Small intestine (tissue), 7 donors: ENCODE data around the gene GRIK1. TPM values are rescaled to one million over a fixed set of nuclear protein-coding genes. Genes with fewer than 3 reads are reported as not detected.

Experiments
- DNase-seq, 2 donors: peaks; one replicate each; pipeline versions ENCODE4 v3.0.0 to v3.0.0-alpha.2; 2013
- FAIRE-seq: peaks from 2 replicates; lab custom pipeline; 2012; peaks lifted over from hg19 to GRCh38; lab: Jason Lieb, UNC
- H3K27ac ChIP-seq, 3 donors: one replicate each; pipeline ENCODE4 v1.5.1; 2013; ENCODE audit warnings: low read length in 2 of 3, mild to moderate bottlenecking in 2 of 3, control low read depth in 1 of 3, inconsistent platforms in 1 of 3, low read depth in 1 of 3, moderate library complexity in 1 of 3
- H3K27me3 ChIP-seq, 3 donors: one replicate each; pipeline ENCODE4 v1.6.1; 2013; ENCODE audit warnings: low read length in 3 of 3, inconsistent platforms in 1 of 3; ENCODE audit not compliant: control insufficient read depth in 3 of 3, insufficient read depth in 3 of 3
- H3K36me3 ChIP-seq, 3 donors: one replicate each; pipeline ENCODE4 v1.6.1; 2013; ENCODE audit warnings: low read length in 3 of 3, inconsistent platforms in 1 of 3, low read depth in 1 of 3, mild to moderate bottlenecking in 1 of 3, moderate library complexity in 1 of 3; ENCODE audit not compliant: control insufficient read depth in 3 of 3, insufficient read depth in 2 of 3
- H3K4me1 ChIP-seq, 3 donors: one replicate each; pipeline ENCODE4 v1.6.1; 2013; ENCODE audit warnings: low read length in 2 of 3, inconsistent platforms in 1 of 3, low read depth in 1 of 3, mild to moderate bottlenecking in 1 of 3, moderate library complexity in 1 of 3; ENCODE audit not compliant: control insufficient read depth in 3 of 3, insufficient read depth in 2 of 3
- H3K4me3 ChIP-seq, 3 donors: one replicate each; pipeline ENCODE4 v1.5.1; 2013; ENCODE audit warnings: low read length in 3 of 3, control low read depth in 1 of 3, inconsistent platforms in 1 of 3, low read depth in 1 of 3, mild to moderate bottlenecking in 1 of 3, moderate library complexity in 1 of 3
- H3K9me3 ChIP-seq, 2 donors: one replicate each; pipeline ENCODE4 v1.6.1; 2013; ENCODE audit warnings: low read depth in 1 of 2, low read length in 1 of 2; ENCODE audit not compliant: control insufficient read depth in 2 of 2, insufficient read depth in 1 of 2
- WGBS, 3 donors: extraction: QIAGEN DNeasy Blood & Tissue Kit; methylation state at CpG; one replicate each; pipeline ENCODE4 v1.1.7; 2013; 5-methylcytosine and 5-hydroxymethylcytosine counted together
- polyA plus RNA-seq, 4 donors: library from polyadenylated mRNA; stranded (reverse) in 3 of 4; unstranded in 1 of 4; fragments of 200-250 nt in 3 of 4; fragments of 120-200 nt in 1 of 4; gene quantifications; one replicate each; pipeline versions ENCODE4 v1.2.1 to v1.2.3, GENCODE V29; 2013
- donor health status: healthy with polysubstance abuse.
- donor health status: control.
- donor health status: control.
- donor health status: Bipolar disorder and iron deficiency.
- donor health status: healthy.

The GRIK1 gene
- polyA plus RNA-seq, 4 donors, result 0.24 to 0.37 TPM; not detected in 2

- Histone ChIP-seq H3K4me3 (no peak overlapping the region), H3K27me3 (no peaks in the 10 kb centered on the region), H3K4me1 (no peaks in the 10 kb centered on the region), H3K9me3 (no peaks in the 10 kb centered on the region), H3K36me3 (no peaks in the 10 kb centered on the region), H3K27ac (no peak overlapping the region)
- DNase-seq (peak in 1 of 2 donors; percentile 4), FAIRE-seq (no peak)
- WGBS, 3 donors, result 32 to 67% (median 58%) methylated on average over 1 of the region's 1 CpG
Measured at GRCh38 chr21:29805105-29805504, 134.7 kb downstream of the GRIK1 start.

- Histone ChIP-seq H3K27me3 (no peaks in the 10 kb centered on the region), H3K9me3 (no peaks in the 10 kb centered on the region), H3K27ac (no peak overlapping the region), H3K36me3 (no peaks in the 10 kb centered on the region), H3K4me3 (no peak overlapping the region), H3K4me1 (no peaks in the 10 kb centered on the region)
- DNase-seq, result no peak
- 82 to 94% (median 91%) methylated on average over 1 of the region's 1 CpG for WGBS, 3 donors
- FAIRE-seq, result no peak
Measured at GRCh38 chr21:29803191-29803590, 136.6 kb downstream of the GRIK1 start.

- Histone ChIP-seq H3K36me3 (no peaks in the 10 kb centered on the region), H3K27ac (no peak overlapping the region), H3K9me3 (no peaks in the 10 kb centered on the region), H3K27me3 (no peaks in the 10 kb centered on the region), H3K4me3 (no peak overlapping the region), H3K4me1 (no peaks in the 10 kb centered on the region)
- DNase-seq (no peak), FAIRE-seq (no peak)
- WGBS, 3 donors, result 81 to 86% (median 84%) methylated on average over 4 of the region's 4 CpGs
Measured at GRCh38 chr21:29801122-29801521, 138.7 kb downstream of the GRIK1 start.

- 59 to 65% (median 61%) methylated on average over 3 of the region's 3 CpGs for WGBS, 3 donors
- H3K4me3 ChIP-seq, result no peak overlapping the region
- H3K27ac ChIP-seq, result no peak overlapping the region
- no peaks in the 10 kb centered on the region for H3K27me3 ChIP-seq
- no peaks in the 10 kb centered on the region for H3K4me1 ChIP-seq
- FAIRE-seq, result no peak
- no peaks in the 10 kb centered on the region for H3K9me3 ChIP-seq
- no peak for DNase-seq
- no peaks in the 10 kb centered on the region for H3K36me3 ChIP-seq
Measured at GRCh38 chr21:29800056-29800455, 139.7 kb downstream of the GRIK1 start.

- Histone ChIP-seq H3K27ac (no peak overlapping the region), H3K27me3 (no peaks in the 10 kb centered on the region), H3K4me3 (no peak overlapping the region), H3K4me1 (no peaks in the 10 kb centered on the region), H3K36me3 (no peaks in the 10 kb centered on the region), H3K9me3 (no peaks in the 10 kb centered on the region)
- DNase-seq, result no peak
- WGBS, 3 donors, result 44 to 76% (median 59%) methylated on average over 3 of the region's 3 CpGs
- no peak for FAIRE-seq
Measured at GRCh38 chr21:29798840-29799239, 141.0 kb downstream of the GRIK1 start.

GRCh38 chr21:29797155-29797554, 142.6 kb downstream of the GRIK1 start:
- H3K9me3 ChIP-seq, result no peaks in the 10 kb centered on the region
- FAIRE-seq (no peak), DNase-seq (no peak)
- H3K27ac ChIP-seq, result no peak overlapping the region
- no peaks in the 10 kb centered on the region for H3K4me1 ChIP-seq
- H3K27me3 ChIP-seq, result no peaks in the 10 kb centered on the region
- WGBS, 3 donors, result 59 to 65% (median 60%) methylated on average over 3 of the region's 3 CpGs
- H3K4me3 ChIP-seq, result no peak overlapping the region
- H3K36me3 ChIP-seq, result no peaks in the 10 kb centered on the region

- H3K9me3 ChIP-seq, result no peaks in the 10 kb centered on the region
- 54 to 69% (median 56%) methylated on average over 4 of the region's 4 CpGs for WGBS, 3 donors
- H3K27ac ChIP-seq, result no peak overlapping the region
- no peak for DNase-seq
- H3K4me1 ChIP-seq, result no peaks in the 10 kb centered on the region
- no peak for FAIRE-seq
- no peak overlapping the region for H3K4me3 ChIP-seq
- no peaks in the 10 kb centered on the region for H3K36me3 ChIP-seq
- H3K27me3 ChIP-seq, result no peaks in the 10 kb centered on the region
Measured at GRCh38 chr21:29793712-29794111, 146.1 kb downstream of the GRIK1 start.

GRCh38 chr21:29789393-29789792, 150.4 kb downstream of the GRIK1 start:
- DNase-seq, result no peak
- WGBS, 3 donors, result 72 to 85% (median 74%) methylated on average over 3 of the region's 3 CpGs
- H3K27ac ChIP-seq, result no peak overlapping the region
- H3K27me3 ChIP-seq, result no peaks in the 10 kb centered on the region
- no peaks in the 10 kb centered on the region for H3K4me1 ChIP-seq
- no peak overlapping the region for H3K4me3 ChIP-seq
- H3K36me3 ChIP-seq, result no peaks in the 10 kb centered on the region
- no peaks in the 10 kb centered on the region for H3K9me3 ChIP-seq
- FAIRE-seq, result no peak

GRCh38 chr21:29788752-29789151, 151.0 kb downstream of the GRIK1 start:
- Histone ChIP-seq H3K9me3 (no peaks in the 10 kb centered on the region), H3K27me3 (no peaks in the 10 kb centered on the region), H3K4me1 (no peaks in the 10 kb centered on the region), H3K4me3 (no peak overlapping the region), H3K36me3 (no peaks in the 10 kb centered on the region), H3K27ac (no peak overlapping the region)
- no peak for FAIRE-seq
- DNase-seq, result no peak
- WGBS, 3 donors, result 52 to 74% (median 54%) methylated on average over 2 of the region's 2 CpGs
